Peyer's patch (tissue), 4 donors: ENCODE results near the gene RAP1GAP.

Experiments used
- POLR2A ChIP-seq, 2 donors: fragments of 450-650 bp; IDR thresholded peaks; one replicate each; pipeline ENCODE4 v1.5.1; 2017; ENCODE audit warnings: antibody characterized with exemption in 2 of 2, mild to moderate bottlenecking in 2 of 2, moderate library complexity in 2 of 2
- TF ChIP-seq, protein P1 (sequence below), 6 experiments: fragments of 450-650 bp in 4 of 6; fragments of 200-600 bp in 2 of 6; sonication (generic) in 1 of 6; IDR thresholded peaks; one replicate each; pipeline ENCODE4 v1.5.1; 2017 to 2019; ENCODE audit warnings: antibody characterized with exemption in 6 of 6, mild to moderate bottlenecking in 3 of 6, moderate library complexity in 1 of 6

DNA sequence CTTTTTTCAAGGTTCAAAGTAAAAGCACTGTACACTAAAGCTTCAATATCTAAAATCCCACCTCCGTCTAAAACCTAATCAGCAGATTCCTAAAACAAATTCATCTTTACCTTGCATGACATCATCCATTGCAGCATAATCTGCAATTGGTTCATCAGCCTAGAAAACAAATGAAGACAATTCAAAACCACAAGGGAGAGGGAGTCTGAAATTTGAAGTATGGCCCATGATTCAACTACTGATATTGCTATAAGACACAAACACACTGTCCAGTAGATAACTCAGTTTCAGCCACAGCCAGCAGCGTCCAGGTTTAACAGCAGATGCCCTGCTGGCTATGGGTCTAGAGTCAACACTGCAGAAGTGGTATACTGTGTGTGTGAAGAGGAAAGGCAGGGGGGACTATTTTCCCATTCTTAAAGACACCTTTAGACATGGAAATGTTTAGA is 17.9 kb upstream of the RAP1GAP start:
- TF ChIP-seq, protein P1, sequence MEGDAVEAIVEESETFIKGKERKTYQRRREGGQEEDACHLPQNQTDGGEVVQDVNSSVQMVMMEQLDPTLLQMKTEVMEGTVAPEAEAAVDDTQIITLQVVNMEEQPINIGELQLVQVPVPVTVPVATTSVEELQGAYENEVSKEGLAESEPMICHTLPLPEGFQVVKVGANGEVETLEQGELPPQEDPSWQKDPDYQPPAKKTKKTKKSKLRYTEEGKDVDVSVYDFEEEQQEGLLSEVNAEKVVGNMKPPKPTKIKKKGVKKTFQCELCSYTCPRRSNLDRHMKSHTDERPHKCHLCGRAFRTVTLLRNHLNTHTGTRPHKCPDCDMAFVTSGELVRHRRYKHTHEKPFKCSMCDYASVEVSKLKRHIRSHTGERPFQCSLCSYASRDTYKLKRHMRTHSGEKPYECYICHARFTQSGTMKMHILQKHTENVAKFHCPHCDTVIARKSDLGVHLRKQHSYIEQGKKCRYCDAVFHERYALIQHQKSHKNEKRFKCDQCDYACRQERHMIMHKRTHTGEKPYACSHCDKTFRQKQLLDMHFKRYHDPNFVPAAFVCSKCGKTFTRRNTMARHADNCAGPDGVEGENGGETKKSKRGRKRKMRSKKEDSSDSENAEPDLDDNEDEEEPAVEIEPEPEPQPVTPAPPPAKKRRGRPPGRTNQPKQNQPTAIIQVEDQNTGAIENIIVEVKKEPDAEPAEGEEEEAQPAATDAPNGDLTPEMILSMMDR (IDR thresholded peaks at IDR 0.05): no peak
- no peak for TF ChIP-seq POLR2A (IDR thresholded peaks at IDR 0.05)
